HG03039 (cell line): Measurements from ENCODE around the gene OR2T12.
"Not testable (repeated sequence)": the region's sequence is repeated elsewhere in the genome, so short reads cannot be mapped to it uniquely, and the experiment has no call there.

Experiments
- ATAC-seq: cut with Tn5 transposase; IDR thresholded peaks from one replicate; pipeline ENCODE4 v1.9.1; 2021; ENCODE audit warnings: mild to moderate bottlenecking, moderate library complexity; ENCODE audit not compliant: unreplicated experiment

OR2T12 gene

GRCh38 chr1:248303324-248303723, at the start of gene OR2T12:
OR2T12 (minus strand) TSS chr1:248303424; CDS start chr1:248295578, 7,846 bp downstream.
- ATAC-seq, result no peak

GRCh38 chr1:248348475-248348874, 45.3 kb upstream of the OR2T12 start, which contains the start of gene OR14C36:
OR14C36 (plus strand) TSS chr1:248348775; CDS start chr1:248348775, 0 bp downstream.
- no peak for ATAC-seq

- ATAC-seq, result no peak
Observed at GRCh38 chr1:248343451-248343850, 40.2 kb upstream of the OR2T12 start.

- no peak for ATAC-seq
Observed at GRCh38 chr1:248324468-248324867, 21.2 kb upstream of the OR2T12 start, which contains the start of gene OR2M7. OR2M7 (minus strand) TSS chr1:248324568; CDS start chr1:248324568, 0 bp downstream.

- no peak for ATAC-seq
Observed at GRCh38 chr1:248316796-248317195, 13.6 kb upstream of the OR2T12 start.

GRCh38 chr1:248306740-248307139, 3.5 kb upstream of the OR2T12 start:
- not testable (repeated sequence) for ATAC-seq

GRCh38 chr1:248306103-248306502, 2.9 kb upstream of the OR2T12 start:
- ATAC-seq, result no peak

GRCh38 chr1:248305672-248306071, 2.4 kb upstream of the OR2T12 start:
- not testable (repeated sequence) for ATAC-seq

- ATAC-seq, result no peak
Observed at GRCh38 chr1:248288391-248288790, 14.8 kb downstream of the OR2T12 start.

GRCh38 chr1:248277876-248278275, 25.3 kb downstream of the OR2T12 start, which contains the start of gene OR2T33:
OR2T33 (minus strand) TSS chr1:248277976; CDS start chr1:248273814, 4,162 bp downstream.
- no peak for ATAC-seq

GRCh38 chr1:248273225-248273624, 30.0 kb downstream of the OR2T12 start:
- ATAC-seq, result not testable (repeated sequence)

GRCh38 chr1:248268178-248268577, 35.0 kb downstream of the OR2T12 start:
- ATAC-seq, result no peak

GRCh38 chr1:248259309-248259708, 43.9 kb downstream of the OR2T12 start:
- not testable (repeated sequence) for ATAC-seq

GRCh38 chr1:248243204-248243603, 60.0 kb downstream of the OR2T12 start:
- no peak for ATAC-seq
